ENCODE data around the gene CFAP74. TPM values are rescaled to one million over a fixed set of nuclear protein-coding genes. Genes with fewer than 3 reads are reported as not detected.
"Not testable (repeated sequence)": the region's sequence is repeated elsewhere in the genome, so short reads cannot be mapped to it uniquely, and the experiment has no call there.

CFAP74 gene
- total RNA-seq, 2 experiments from 2014 or later: not detected

- no peaks in the 10 kb centered on the region for H3K27me3 Mint-ChIP-seq
- Histone ChIP-seq H3K27me3 (ENCODE audit: control insufficient read depth in 1 of 2, insufficient read depth in 2 of 2, low read length in 2 of 2) (peaks cover 3 to 11% of the 10 kb centered on the region in 2 experiments), H3K36me3 (ENCODE audit: insufficient read depth, low read length) (no peaks in the 10 kb centered on the region), H3K27ac (ENCODE audit: low read depth in 1 of 2, low read length in 2 of 2) (no peak overlapping the region), H3K4me3 (ENCODE audit: low read length) (no peak overlapping the region), H3K4me1 (ENCODE audit: insufficient read depth, low read length) (no peaks in the 10 kb centered on the region), H3K9me3 (ENCODE audit: control insufficient read depth in 1 of 2, insufficient read depth in 1 of 2, low read length in 2 of 2) (peaks cover 0 to 33% of the 10 kb centered on the region in 2 experiments)
- H3K4me1 Mint-ChIP-seq (ENCODE audit: low read depth): no peaks in the 10 kb centered on the region
- H3K36me3 Mint-ChIP-seq (ENCODE audit: low read depth): no peaks in the 10 kb centered on the region
- POLR2A ChIA-PET: no interaction called here
- intact Hi-C loops (cut with DNase I, micrococcal nuclease): no loop called here
- H3K27ac Mint-ChIP-seq: no peak overlapping the region
- no peaks in the 10 kb centered on the region for H3K9me3 Mint-ChIP-seq
- ATAC-seq (ENCODE audit: poor library complexity): no peak
- H3K4me3 Mint-ChIP-seq: no peak overlapping the region
- no peak for TF ChIP-seq CTCF (IDR thresholded peaks at IDR 0.05)
- peak in 1 of 14 experiments; percentile 10 for DNase-seq
- CTCF ChIA-PET: no interaction called here
Observed at GRCh38 chr1:1982379-1983232, 21.0 kb downstream of the CFAP74 start.

GRCh38 chr1:1981631-1982327 lies 21.8 kb downstream of the CFAP74 start:
- not testable (repeated sequence) for H3K4me1 Mint-ChIP-seq (ENCODE audit: low read depth); H3K27me3 Mint-ChIP-seq; ATAC-seq (ENCODE audit: poor library complexity)

GRCh38 chr1:1981142-1981500 lies 22.5 kb downstream of the CFAP74 start:
- H3K4me3 Mint-ChIP-seq: no peak overlapping the region
- H3K27me3 Mint-ChIP-seq: no peaks in the 10 kb centered on the region
- Histone ChIP-seq H3K4me3 (ENCODE audit: low read length) (no peak overlapping the region), H3K27ac (ENCODE audit: low read depth in 1 of 2, low read length in 2 of 2) (no peak overlapping the region), H3K36me3 (ENCODE audit: insufficient read depth, low read length) (no peaks in the 10 kb centered on the region), H3K4me1 (ENCODE audit: insufficient read depth, low read length) (no peaks in the 10 kb centered on the region), H3K27me3 (ENCODE audit: control insufficient read depth in 1 of 2, insufficient read depth in 2 of 2, low read length in 2 of 2) (peaks cover 0 to 4% of the 10 kb centered on the region in 2 experiments), H3K9me3 (ENCODE audit: control insufficient read depth in 1 of 2, insufficient read depth in 1 of 2, low read length in 2 of 2) (peaks cover 0 to 33% of the 10 kb centered on the region in 2 experiments)
- H3K4me1 Mint-ChIP-seq (ENCODE audit: low read depth): no peaks in the 10 kb centered on the region
- no peak for TF ChIP-seq CTCF (IDR thresholded peaks at IDR 0.05)
- no peak for ATAC-seq (ENCODE audit: poor library complexity)
- H3K27ac Mint-ChIP-seq: no peak overlapping the region
- ChIA-PET CTCF (no interaction called here), POLR2A (no interaction called here)
- DNase-seq: peak in 1 of 14 experiments; percentile 6
- intact Hi-C loops (cut with DNase I, micrococcal nuclease): no loop called here
- H3K9me3 Mint-ChIP-seq: no peaks in the 10 kb centered on the region
- H3K36me3 Mint-ChIP-seq (ENCODE audit: low read depth): no peaks in the 10 kb centered on the region

More at GRCh38 chr1:1981631-1982327, 21.8 kb downstream of the CFAP74 start:
- H3K4me1 ChIP-seq (ENCODE audit: insufficient read depth, low read length); H3K27ac ChIP-seq (ENCODE audit: low read depth in 1 of 2, low read length in 2 of 2); H3K4me3 Mint-ChIP-seq; H3K27me3 ChIP-seq (ENCODE audit: control insufficient read depth in 1 of 2, insufficient read depth in 2 of 2, low read length in 2 of 2); H3K27ac Mint-ChIP-seq; H3K36me3 ChIP-seq (ENCODE audit: insufficient read depth, low read length); CTCF ChIA-PET; POLR2A ChIA-PET; intact Hi-C loops (cut with DNase I, micrococcal nuclease); H3K4me3 ChIP-seq (ENCODE audit: low read length); DNase-seq; H3K9me3 Mint-ChIP-seq; H3K36me3 Mint-ChIP-seq (ENCODE audit: low read depth): not testable (repeated sequence)
- peaks cover 0 to 33% of the 10 kb centered on the region in 2 experiments for H3K9me3 ChIP-seq (ENCODE audit: control insufficient read depth in 1 of 2, insufficient read depth in 1 of 2, low read length in 2 of 2)
